ENCODE results near the gene EIF4E1B.

- no peak for TF ChIP-seq CTCF (conservative IDR thresholded peaks at IDR 0.05 in 1 of 2, IDR thresholded peaks at IDR 0.05 in 1 of 2; ENCODE audit: extremely low read depth in 1 of 2, insufficient read depth in 1 of 2, low read depth in 1 of 2, low read length in 2 of 2)
- TF ChIP-seq EZH2 (IDR thresholded peaks at IDR 0.05; ENCODE audit: borderline replicate concordance, low read length), result no peak
Observed at GRCh38 chr5:176597417-176598389, 32.8 kb upstream of the EIF4E1B start.
